Hepatocyte (in vitro differentiated cells): ENCODE results near the gene GALNT17.

Experiments used
- EZH2 ChIP-seq: fragments of 200-600 bp; sonication (generic); IDR thresholded peaks from 2 replicates; pipeline ENCODE4 v1.6.1; 2016; ENCODE audit warnings: antibody characterized with exemption, mild to moderate bottlenecking, borderline replicate concordance
- EZH2phosphoT487 ChIP-seq: fragments of 200-600 bp; sonication (generic); IDR thresholded peaks from one replicate; pipeline ENCODE4 v1.6.1; 2018; ENCODE audit warnings: antibody characterized with exemption, mild to moderate bottlenecking, low read depth, moderate library complexity; ENCODE audit not compliant: unreplicated experiment, severe bottlenecking
- TF ChIP-seq, protein P1 (sequence below): fragments of 200-600 bp; sonication (generic); IDR thresholded peaks from 2 replicates; pipeline ENCODE4 v1.5.1; 2016; ENCODE audit warnings: antibody characterized with exemption, mild to moderate bottlenecking; ENCODE audit not compliant: poor library complexity

DNA sequence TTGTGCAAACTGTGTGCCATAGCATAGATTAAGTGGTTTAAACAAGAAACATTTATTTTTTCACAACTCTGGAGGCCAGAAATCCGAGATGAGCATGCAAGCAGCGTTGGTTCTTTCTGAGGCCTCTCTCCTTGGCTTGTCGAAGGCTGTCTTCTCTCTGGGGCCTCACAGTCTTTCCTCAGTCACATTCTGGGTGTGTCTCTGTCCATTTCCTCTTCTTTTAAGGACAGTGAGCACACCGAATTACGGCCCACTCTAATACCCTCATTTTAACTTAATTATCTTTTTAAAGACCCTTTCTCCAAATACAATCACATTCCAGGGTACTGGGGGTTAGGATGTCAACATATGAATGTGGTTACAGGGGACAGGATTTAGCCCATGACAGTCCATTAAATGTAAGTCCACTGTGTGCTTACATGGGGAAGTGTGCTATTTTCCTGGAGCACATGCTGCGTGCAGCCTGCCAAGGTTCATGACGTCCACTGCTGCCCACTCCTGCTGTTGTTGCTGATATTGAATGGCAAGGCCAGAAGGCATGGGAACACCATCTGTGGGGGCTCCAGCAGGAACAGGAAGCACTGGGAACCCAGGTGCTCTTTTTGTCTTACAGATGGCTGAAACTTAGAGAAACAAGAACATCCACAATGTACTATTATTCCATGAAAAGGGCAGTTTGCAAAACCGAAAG, 365.5 kb downstream of the GALNT17 start:
- TF ChIP-seq, protein P1, sequence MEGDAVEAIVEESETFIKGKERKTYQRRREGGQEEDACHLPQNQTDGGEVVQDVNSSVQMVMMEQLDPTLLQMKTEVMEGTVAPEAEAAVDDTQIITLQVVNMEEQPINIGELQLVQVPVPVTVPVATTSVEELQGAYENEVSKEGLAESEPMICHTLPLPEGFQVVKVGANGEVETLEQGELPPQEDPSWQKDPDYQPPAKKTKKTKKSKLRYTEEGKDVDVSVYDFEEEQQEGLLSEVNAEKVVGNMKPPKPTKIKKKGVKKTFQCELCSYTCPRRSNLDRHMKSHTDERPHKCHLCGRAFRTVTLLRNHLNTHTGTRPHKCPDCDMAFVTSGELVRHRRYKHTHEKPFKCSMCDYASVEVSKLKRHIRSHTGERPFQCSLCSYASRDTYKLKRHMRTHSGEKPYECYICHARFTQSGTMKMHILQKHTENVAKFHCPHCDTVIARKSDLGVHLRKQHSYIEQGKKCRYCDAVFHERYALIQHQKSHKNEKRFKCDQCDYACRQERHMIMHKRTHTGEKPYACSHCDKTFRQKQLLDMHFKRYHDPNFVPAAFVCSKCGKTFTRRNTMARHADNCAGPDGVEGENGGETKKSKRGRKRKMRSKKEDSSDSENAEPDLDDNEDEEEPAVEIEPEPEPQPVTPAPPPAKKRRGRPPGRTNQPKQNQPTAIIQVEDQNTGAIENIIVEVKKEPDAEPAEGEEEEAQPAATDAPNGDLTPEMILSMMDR = no peak
- TF ChIP-seq EZH2phosphoT487 (no peak), EZH2 (no peak)
